GM21526 (cell line): ENCODE data around the gene XIAP.

Experiments
- ATAC-seq: cut with Tn5 transposase; IDR thresholded peaks from one replicate; pipeline ENCODE4 v1.9.1; 2021; ENCODE audit warnings: moderate library complexity; ENCODE audit not compliant: unreplicated experiment, low FRiP score

The XIAP gene

DNA sequence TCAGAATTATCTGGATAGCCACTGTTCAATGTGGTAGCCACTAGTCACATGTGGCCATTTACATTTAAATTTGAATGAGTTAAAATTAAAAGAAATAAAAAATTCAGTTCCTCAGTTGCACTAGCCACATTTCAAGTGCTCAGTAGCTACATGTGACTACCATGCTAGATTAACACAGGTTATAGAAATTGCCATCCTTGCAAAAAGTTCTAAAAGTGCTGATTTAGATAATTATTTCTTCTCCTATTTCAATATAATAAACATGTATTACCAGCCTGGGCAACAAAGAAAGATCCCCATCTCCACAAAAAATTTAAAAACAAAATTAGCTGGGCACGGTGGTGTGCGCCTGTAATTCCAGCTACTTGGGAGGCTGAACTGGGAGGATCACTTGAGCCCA, 90.0 kb downstream of the XIAP start:
- ATAC-seq, result no peak

DNA sequence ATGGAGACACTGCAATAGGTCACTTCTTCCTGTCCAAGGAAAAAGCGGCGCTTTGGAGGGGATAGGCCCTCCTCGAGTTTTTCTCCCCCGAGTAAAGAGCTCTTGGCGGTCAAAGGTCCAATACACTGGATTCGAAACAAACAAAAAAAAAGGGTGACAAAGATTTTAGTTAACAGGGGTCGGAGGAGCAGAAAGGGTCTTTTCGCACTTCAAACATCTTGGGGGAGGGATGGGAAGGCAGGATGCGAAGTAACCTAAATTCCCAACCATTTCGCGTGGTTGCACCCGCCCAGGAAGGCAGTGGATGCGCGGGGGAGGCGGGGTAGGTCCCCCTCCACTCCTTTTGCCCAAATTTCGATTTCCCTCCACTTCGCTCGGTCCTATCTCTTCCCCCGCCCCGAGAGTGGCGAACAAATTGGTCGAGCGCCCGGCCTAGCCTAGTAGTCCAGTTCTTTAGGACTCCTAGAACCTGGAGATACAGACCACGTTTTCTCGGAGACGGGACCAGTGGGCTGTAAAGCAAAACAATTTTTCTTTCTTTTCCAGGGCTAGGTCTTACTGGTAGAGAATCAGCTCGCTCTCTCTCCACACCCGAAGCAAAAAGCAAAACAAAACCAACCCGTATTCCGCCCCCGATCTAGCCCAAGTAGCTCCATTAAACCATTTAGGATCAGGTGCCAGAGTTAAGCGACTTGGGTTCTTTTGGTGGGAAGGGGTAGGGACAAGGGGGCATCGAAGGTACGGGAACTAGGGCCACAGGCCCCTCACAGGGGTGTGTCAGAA, 99.6 kb downstream of the XIAP start:
- ATAC-seq, result peak; percentile 0

DNA sequence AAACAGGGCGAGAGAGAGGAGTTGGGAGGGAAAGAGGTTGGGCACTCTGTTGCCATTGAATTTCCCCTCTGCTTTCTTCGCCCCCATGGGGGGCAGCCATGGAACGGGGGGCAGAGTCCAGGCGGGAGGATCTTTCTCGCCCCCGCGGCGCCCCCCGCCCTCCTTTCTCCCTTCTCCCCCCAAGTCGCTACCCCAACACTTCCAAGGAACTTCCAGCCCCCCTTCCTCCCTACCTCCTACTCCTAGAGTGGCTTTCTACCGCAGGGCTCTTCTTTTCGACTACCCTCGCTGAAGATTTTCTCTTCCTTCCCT, 101.1 kb downstream of the XIAP start:
- ATAC-seq, result no peak

DNA sequence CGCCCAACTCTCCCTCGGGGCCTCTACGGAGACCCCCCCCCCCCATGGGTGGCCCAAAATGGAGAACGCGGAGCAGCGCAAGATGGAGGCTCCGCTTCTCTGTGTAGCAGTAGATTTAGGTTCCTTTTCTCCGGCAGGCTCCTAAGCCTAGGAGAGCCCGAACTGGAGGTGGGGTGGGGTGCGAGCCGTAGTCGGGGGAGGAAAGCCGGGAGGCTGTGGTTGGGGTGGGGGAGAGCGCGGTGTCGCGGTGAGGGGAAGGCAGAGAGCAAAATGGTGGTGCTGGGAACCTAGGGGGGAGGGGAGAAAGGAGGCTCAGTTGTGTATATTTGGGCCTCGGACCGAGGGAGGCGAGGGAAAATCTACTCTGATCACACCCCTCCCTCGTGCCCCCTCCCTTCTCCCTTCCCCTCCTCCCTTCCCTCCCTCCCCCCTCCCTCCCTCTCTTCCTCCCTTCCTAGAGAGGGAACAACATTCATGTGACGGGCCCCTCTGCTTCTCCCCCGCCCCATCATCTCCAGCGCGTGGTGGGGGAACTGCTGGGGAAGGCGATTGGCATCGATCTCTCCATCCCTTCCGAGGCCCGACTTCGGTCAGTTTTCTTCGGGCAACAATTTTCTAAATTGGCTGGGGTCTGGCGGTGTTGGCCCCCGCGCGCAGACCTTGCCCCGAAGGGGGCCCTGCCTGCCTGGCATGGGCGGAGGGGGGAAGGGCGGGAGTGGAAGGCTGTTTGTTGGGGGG, 101.6 kb downstream of the XIAP start, which contains the start of gene STAG2:
Gene STAG2 (plus strand): TSS at position 439 of the 738 bp plus-strand sequence. CDS start 60,922 bp downstream, outside the sequence.
- ATAC-seq, result no peak

DNA sequence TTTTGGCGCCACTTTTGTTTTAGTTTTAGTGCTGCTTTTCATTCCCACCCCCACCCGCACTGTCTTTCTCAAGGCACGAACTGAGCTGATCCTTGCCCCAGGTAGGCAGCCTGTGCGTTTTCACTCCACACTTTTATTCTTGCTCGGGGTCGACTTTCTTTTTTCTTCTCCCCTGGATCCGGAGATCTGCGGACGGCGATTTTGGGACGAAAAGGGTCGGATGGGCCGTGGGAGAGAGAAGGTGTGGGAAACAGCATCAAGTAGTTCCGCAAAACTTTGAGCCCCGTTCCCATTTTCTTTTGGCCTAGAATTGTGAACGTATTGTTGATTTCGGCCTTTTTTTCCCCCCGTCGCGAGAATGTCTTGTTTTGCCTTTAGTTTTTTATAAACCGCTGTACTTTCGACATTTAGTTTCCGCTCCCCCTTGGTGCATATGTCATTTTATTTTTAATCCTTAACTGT, 102.2 kb downstream of the XIAP start:
- no peak for ATAC-seq

DNA sequence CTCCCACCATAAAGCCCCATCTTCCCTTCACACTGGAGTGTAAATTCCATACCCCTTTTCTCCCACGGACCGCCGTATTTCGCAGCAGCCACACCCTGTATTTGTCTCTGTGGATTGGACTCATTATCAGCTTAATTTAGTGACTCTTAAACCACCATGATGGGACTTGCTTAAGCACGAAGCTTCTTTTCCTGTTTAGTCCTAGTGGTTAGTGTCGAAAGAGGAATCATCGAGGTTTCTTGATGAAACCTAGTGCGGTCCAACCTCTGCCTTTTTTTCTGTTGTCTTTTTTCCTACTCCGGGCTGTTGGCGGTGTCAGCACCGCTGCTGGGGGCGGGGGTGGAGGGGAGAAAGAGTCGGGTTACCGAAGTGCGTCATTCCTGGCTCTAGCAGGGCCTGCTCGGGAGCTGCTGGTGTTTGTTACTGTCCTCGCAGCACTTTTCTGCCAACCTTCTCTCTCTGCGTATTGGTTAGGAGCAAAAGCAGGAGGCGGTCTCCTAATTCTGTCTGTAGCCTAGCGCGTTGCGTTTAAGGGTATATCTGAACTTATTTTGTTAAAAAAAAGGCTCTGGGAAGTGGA, 103.0 kb downstream of the XIAP start:
- ATAC-seq, result peak; percentile 55
